H1 (cell line): ENCODE measurements around the gene CELF2. TPM values are rescaled to one million over a fixed set of nuclear protein-coding genes. Genes with fewer than 3 reads are reported as not detected.
A peak's percentile ranks its signal among the peaks of the same experiment; 100 is the strongest.

Source experiments
- CTCF ChIA-PET: fragments of 300-600 bp; sonication (Branson Sonifier 250); formaldehyde crosslinking; loops from one replicate; lab custom pipeline; 2021; ENCODE audit not compliant: partially characterized antibody; lab: Charles Lee
- POLR2A ChIA-PET: fragments of 300-600 bp; sonication (Branson Sonifier 250); formaldehyde crosslinking; loops from one replicate; lab custom pipeline; 2021; ENCODE audit warnings: inconsistent platforms; ENCODE audit not compliant: partially characterized antibody; lab: Charles Lee
- DNase-seq, 2 experiments: peaks; one replicate each; pipeline versions ENCODE4 v3.0.0 to v3.0.0-alpha.2; 2010 to 2022; ENCODE audit warnings: low spot score in 2 of 2, low read depth in 1 of 2, mixed read lengths in 1 of 2
- FAIRE-seq: peaks from 2 replicates; lab custom pipeline; 2011; peaks lifted over from hg19 to GRCh38; lab: Jason Lieb, UNC
- H2AFZ ChIP-seq: 2 replicates; pipeline ENCODE4 v1.8.1; 2012; ENCODE audit warnings: low read length, inconsistent platforms
- H2AK5ac ChIP-seq: 2 replicates; pipeline ENCODE4 v1.6.1; 2013; ENCODE audit warnings: low read depth, low read length
- H2BK120ac ChIP-seq: replicated peaks from 2 replicates; pipeline ENCODE3; 2013; ENCODE audit warnings: low read depth, low read length, inconsistent platforms
- H2BK12ac ChIP-seq: 2 replicates; pipeline ENCODE4 v1.6.1; 2013; ENCODE audit warnings: low read depth, low read length
- H2BK15ac ChIP-seq: 2 replicates; pipeline ENCODE4 v1.6.1; 2013; ENCODE audit warnings: low read length
- H2BK20ac ChIP-seq: 2 replicates; pipeline ENCODE4 v1.6.1; 2013; ENCODE audit warnings: low read length
- H2BK5ac ChIP-seq: 2 replicates; pipeline ENCODE4 v1.6.1; 2013; ENCODE audit warnings: low read depth, low read length
- H3K14ac ChIP-seq: 2 replicates; pipeline ENCODE4 v1.6.1; 2013; ENCODE audit warnings: inconsistent platforms; ENCODE audit not compliant: insufficient read length
- H3K18ac ChIP-seq: 2 replicates; pipeline ENCODE4 v1.6.1; 2013; ENCODE audit warnings: low read length; ENCODE audit errors: extremely low read depth
- H3K23ac ChIP-seq: 2 replicates; pipeline ENCODE4 v1.6.1; 2013; ENCODE audit warnings: inconsistent platforms; ENCODE audit not compliant: insufficient read length
- H3K23me2 ChIP-seq: 2 replicates; pipeline ENCODE4 v1.6.1; 2013; ENCODE audit warnings: low read depth, low read length
- H3K27ac ChIP-seq: 2 replicates; pipeline ENCODE4 v1.6.1; 2011; ENCODE audit warnings: low read depth, low read length, inconsistent platforms
- H3K27me3 ChIP-seq, 4 experiments: replicated peaks in 1 of 4; 1 replicate in 1 of 4; 2 replicates in 3 of 4; pipeline versions ENCODE4 v1.6.1 to v1.8.1; 2011 to 2013; ENCODE audit warnings: low read length in 3 of 4, mild to moderate bottlenecking in 3 of 4, inconsistent platforms in 2 of 4, mixed read lengths in 2 of 4, moderate library complexity in 1 of 4; ENCODE audit not compliant: control insufficient read depth in 3 of 4, insufficient read depth in 3 of 4; ENCODE audit errors: extremely low read depth in 1 of 4
- H3K36me3 ChIP-seq, 4 experiments: 2 replicates each; pipeline versions ENCODE4 v1.6.1 to v1.8.1; 2011 to 2013; ENCODE audit warnings: mild to moderate bottlenecking in 4 of 4, low read length in 3 of 4, moderate library complexity in 2 of 4, control low read depth in 1 of 4, inconsistent platforms in 1 of 4; ENCODE audit not compliant: insufficient read depth in 4 of 4, control insufficient read depth in 2 of 4
- H3K4ac ChIP-seq: replicated peaks from 2 replicates; pipeline ENCODE3; 2013; ENCODE audit warnings: low read length, low read depth, mixed read lengths, inconsistent platforms; ENCODE audit not compliant: insufficient read length
- H3K4me1 ChIP-seq, 4 experiments: replicated peaks in 1 of 4; 1 replicate in 1 of 4; 2 replicates in 3 of 4; pipeline versions ENCODE4 v1.6.1 to v1.8.1; 2011 to 2013; ENCODE audit warnings: low read length in 3 of 4, inconsistent platforms in 2 of 4, mixed read lengths in 1 of 4; ENCODE audit not compliant: insufficient read depth in 4 of 4, control insufficient read depth in 3 of 4
- H3K4me2 ChIP-seq, 2 experiments: 2 replicates each; pipeline versions ENCODE4 v1.6.1 to v1.8.1; 2011 to 2013; ENCODE audit warnings: low read depth in 2 of 2, low read length in 2 of 2, control low read depth in 1 of 2, inconsistent platforms in 1 of 2, mild to moderate bottlenecking in 1 of 2; ENCODE audit not compliant: insufficient read depth in 1 of 2
- H3K4me3 ChIP-seq, 4 experiments: fragments of 200-600, 300-600 bp in 1 of 4; sonication (generic), shearing (Covaris generic), sonication (Bioruptor Twin) in 1 of 4; 2 replicates each; pipeline versions ENCODE4 v1.5.1 to v1.8.1; 2011 to 2016; ENCODE audit warnings: low read length in 4 of 4, low read depth in 3 of 4, control low read depth in 2 of 4, inconsistent platforms in 2 of 4, mild to moderate bottlenecking in 2 of 4, mixed read lengths in 1 of 4, moderate library complexity in 1 of 4; ENCODE audit not compliant: insufficient read depth in 2 of 4; ENCODE audit errors: extremely low read depth in 1 of 4
- H3K56ac ChIP-seq: replicated peaks from 2 replicates; pipeline ENCODE3; 2013; ENCODE audit warnings: low read depth, mild to moderate bottlenecking, mixed read lengths, low read length, inconsistent platforms; ENCODE audit not compliant: insufficient read length
- H3K79me1 ChIP-seq: 2 replicates; pipeline ENCODE4 v1.6.1; 2013; ENCODE audit warnings: low read depth, low read length, control low read depth
- H3K79me2 ChIP-seq, 2 experiments: 2 replicates each; pipeline versions ENCODE4 v1.6.1 to v1.8.1; 2012 to 2013; ENCODE audit warnings: low read length in 2 of 2, mild to moderate bottlenecking in 2 of 2, inconsistent platforms in 1 of 2; ENCODE audit not compliant: insufficient read depth in 2 of 2, control insufficient read depth in 1 of 2
- H3K9ac ChIP-seq, 4 experiments: replicated peaks in 1 of 4; 1 replicate in 1 of 4; 2 replicates in 3 of 4; pipeline versions ENCODE4 v1.6.1 to v1.8.1; 2011 to 2013; ENCODE audit warnings: low read depth in 3 of 4, low read length in 3 of 4, control low read depth in 2 of 4, mild to moderate bottlenecking in 2 of 4, moderate library complexity in 2 of 4, inconsistent platforms in 1 of 4; ENCODE audit errors: extremely low read depth in 1 of 4
- H3K9me3 ChIP-seq, 2 experiments: 2 replicates each; pipeline versions ENCODE4 v1.6.1 to v1.8.1; 2012 to 2013; ENCODE audit warnings: mild to moderate bottlenecking in 2 of 2, moderate library complexity in 2 of 2, control low read depth in 1 of 2, inconsistent platforms in 1 of 2, low read depth in 1 of 2, low read length in 1 of 2, mixed read lengths in 1 of 2; ENCODE audit not compliant: insufficient read depth in 2 of 2
- H4K20me1 ChIP-seq, 2 experiments: replicated peaks in 1 of 2; 2 replicates each; pipeline versions ENCODE3 to v1.8.1; 2011 to 2013; ENCODE audit warnings: inconsistent platforms in 2 of 2, low read length in 2 of 2, mild to moderate bottlenecking in 1 of 2; ENCODE audit not compliant: insufficient read depth in 2 of 2, control insufficient read depth in 1 of 2
- H4K5ac ChIP-seq: 2 replicates; pipeline ENCODE4 v1.6.1; 2013; ENCODE audit warnings: low read length, low read depth, mixed read lengths, inconsistent platforms; ENCODE audit not compliant: insufficient read length
- H4K8ac ChIP-seq: 2 replicates; pipeline ENCODE4 v1.8.0; 2013; ENCODE audit warnings: mild to moderate bottlenecking, moderate library complexity, low read length, inconsistent platforms; ENCODE audit not compliant: insufficient read depth; ENCODE audit errors: extremely low read depth
- H4K91ac ChIP-seq: replicated peaks from 2 replicates; pipeline ENCODE3; 2013; ENCODE audit warnings: low read length, mixed read lengths, inconsistent platforms; ENCODE audit not compliant: insufficient read length
- EGR1 ChIP-seq: IDR thresholded peaks from 2 replicates; pipeline ENCODE4 v1.6.1; 2011; ENCODE audit warnings: low read depth, low read length, borderline replicate concordance
- EP300 ChIP-seq, 2 experiments: IDR thresholded peaks; 1 replicate in 1 of 2; 2 replicates in 1 of 2; pipeline ENCODE4 v1.6.1; 2011 to 2012; ENCODE audit warnings: low read depth in 2 of 2, low read length in 2 of 2, mild to moderate bottlenecking in 2 of 2, borderline replicate concordance in 1 of 2, inconsistent platforms in 1 of 2, moderate library complexity in 1 of 2
- YY1 ChIP-seq: IDR thresholded peaks from 2 replicates; pipeline ENCODE4 v1.6.1; 2011; ENCODE audit warnings: low read depth, mild to moderate bottlenecking, low read length
- WGBS, 2 experiments: shearing (Covaris generic) in 1 of 2; methylation state at CpG; one replicate each; pipeline versions ENCODE4 v1.1.6 to v1.1.7; 2013 to 2015; ENCODE audit warnings: low lambda C conversion rate in 2 of 2, mixed read lengths in 2 of 2, inconsistent platforms in 1 of 2, low coverage in 1 of 2, missing lambda C conversion rate in 1 of 2; ENCODE audit not compliant: insufficient replicate concordance in 2 of 2, insufficient coverage in 1 of 2, insufficient read length in 1 of 2; ENCODE audit errors: extremely low coverage in 1 of 2, missing lambda C conversion rate in 1 of 2; 5-methylcytosine and 5-hydroxymethylcytosine counted together
- polyA plus RNA-seq, 7 experiments: library from polyadenylated mRNA; depleted of rRNA in 3 of 7; stranded (reverse) in 5 of 7; unstranded in 2 of 7; fragments of >200 nt in 5 of 7; fragments of 200-250 nt in 2 of 7; gene quantifications; 1 replicate in 5 of 7; 2 replicates in 1 of 7; 4 replicates in 1 of 7; pipeline versions ENCODE4 v1.2.1 to v1.2.3, GENCODE V29; 2011 to 2013; ENCODE audit warnings: missing spikeins in 2 of 7, mixed read lengths in 2 of 7
- total RNA-seq: library from RNA; stranded (reverse); fragmentation: NEBNext Ultra II Directional; extraction: Animal tissue kit (Norgen Biotek cat#: 25700); gene quantifications from 2 replicates; pipeline ENCODE4 v1.2.1, GENCODE V29; 2021

The CELF2 gene
- total and polyA plus RNA-seq, 2 of the 8 experiments (the other 6 are each of a cell fraction or from before 2014, with no cell fraction given): 18.3 to 22.7 TPM

DNA sequence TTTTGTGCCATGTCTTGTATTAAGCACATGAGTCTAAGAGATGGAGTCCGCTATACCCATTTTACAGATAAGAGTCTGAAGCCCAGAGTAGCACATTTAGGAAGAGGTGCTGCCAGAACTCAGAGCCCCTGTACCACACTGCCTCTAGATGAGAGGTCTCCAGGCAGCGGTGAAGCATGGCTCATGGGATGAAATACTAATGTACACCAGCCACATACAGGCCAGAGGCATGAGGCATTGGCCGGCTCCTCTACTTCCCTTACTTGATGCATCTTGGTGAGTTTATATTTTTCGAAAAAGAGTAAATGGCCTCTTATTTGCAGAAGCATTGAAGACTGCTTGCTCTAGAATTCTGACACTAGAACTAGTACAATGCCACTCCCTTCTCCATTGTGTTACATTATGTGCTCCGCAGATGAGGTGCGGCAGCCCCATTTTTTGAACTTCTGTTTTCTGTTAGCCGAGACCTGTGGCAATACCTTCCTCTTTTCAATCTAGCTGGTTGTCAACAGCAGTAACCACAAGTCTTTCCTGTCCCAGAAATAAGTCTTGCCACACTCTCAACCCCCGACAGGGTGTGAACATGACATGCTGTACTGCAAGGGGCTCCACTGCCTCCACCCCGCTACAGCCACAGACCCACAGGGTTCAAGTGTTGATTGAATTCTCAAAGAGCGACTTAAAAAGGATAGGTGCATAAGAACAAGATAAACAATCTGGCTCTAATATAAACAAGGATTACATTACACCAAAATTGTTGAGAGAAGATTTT lies 145.3 kb downstream of the CELF2 start:
- CTCF ChIA-PET: interaction anchor here (1.4 kb wide), 1 partner anchor 22 kb away, joined by 4 read pairs; no protein-coding TSS in a partner anchor
- Histone ChIP-seq H3K36me3 (no peaks in the 10 kb centered on the region), H3K23ac (no peak overlapping the region), H3K79me2 (no peaks in the 10 kb centered on the region), H2AK5ac (no peak overlapping the region), H3K27me3 (peaks cover 0 to 1% (median 0%) of the 10 kb centered on the region in 4 experiments; a peak in 2 of 7 replicates), H4K20me1 (no peaks in the 10 kb centered on the region), H4K5ac (no peak overlapping the region), H2BK5ac (no peak overlapping the region), H3K4ac (no peak overlapping the region), H3K4me1 (peaks cover 3 to 15% (median 7%) of the 10 kb centered on the region in 4 experiments; a peak in 6 of 7 replicates), H2BK12ac (no peak overlapping the region), H3K9me3 (peaks cover 4% of the 10 kb centered on the region in 2 experiments; a peak in 2 of 4 replicates), H2AFZ (no peak overlapping the region), H4K91ac (no peak overlapping the region), H2BK120ac (no peak overlapping the region), H3K4me2 (no peak overlapping the region), H3K56ac (no peak overlapping the region), H3K18ac (no peak overlapping the region), H3K4me3 (no peak overlapping the region), H3K9ac (no peak overlapping the region), H3K23me2 (peaks cover 12% of the 10 kb centered on the region; the same call in 1 of the 2 replicates), H4K8ac (no peak overlapping the region), H3K79me1 (no peaks in the 10 kb centered on the region), H2BK15ac (no peak overlapping the region), H3K14ac (no peak overlapping the region), H3K27ac (no peak overlapping the region), H2BK20ac (no peak overlapping the region)
- TF ChIP-seq EGR1 (no peak), EP300 (IDR thresholded peaks at IDR 0.05; ENCODE audit: borderline replicate concordance in 1 of 2, low read depth in 2 of 2, low read length in 2 of 2) (no peak), YY1 (no peak)
- POLR2A ChIA-PET: no interaction called here
- peak in 1 of 2 experiments; percentile 32 for DNase-seq
- FAIRE-seq: no peak
- 93% methylated on average over 10 of the region's 10 CpGs; no CpG with 5 or more reads in 1 of the 2 experiments for WGBS, 2 experiments
